ENCODE data around the gene PRUNE2.

GRCh38 chr9:76686756-76687155 is 219.2 kb downstream of the PRUNE2 start:
- TF ChIP-seq CTCF (IDR thresholded peaks at IDR 0.05; ENCODE audit: borderline replicate concordance, extremely low read depth, low read length, poor library complexity, severe bottlenecking): no peak
- TF ChIP-seq EZH2 (IDR thresholded peaks at IDR 0.05; ENCODE audit: borderline replicate concordance, low read depth, low read length, severe bottlenecking): no peak
